ENCODE measurements around the gene KRTAP2-1. TPM values are rescaled to one million over a fixed set of nuclear protein-coding genes. Genes with fewer than 3 reads are reported as not detected.
"Not testable (repeated sequence)": the region's sequence is repeated elsewhere in the genome, so short reads cannot be mapped to it uniquely, and the experiment has no call there.

The KRTAP2-1 gene
- total RNA-seq, 6 donors from 2014 or later: not detected

DNA sequence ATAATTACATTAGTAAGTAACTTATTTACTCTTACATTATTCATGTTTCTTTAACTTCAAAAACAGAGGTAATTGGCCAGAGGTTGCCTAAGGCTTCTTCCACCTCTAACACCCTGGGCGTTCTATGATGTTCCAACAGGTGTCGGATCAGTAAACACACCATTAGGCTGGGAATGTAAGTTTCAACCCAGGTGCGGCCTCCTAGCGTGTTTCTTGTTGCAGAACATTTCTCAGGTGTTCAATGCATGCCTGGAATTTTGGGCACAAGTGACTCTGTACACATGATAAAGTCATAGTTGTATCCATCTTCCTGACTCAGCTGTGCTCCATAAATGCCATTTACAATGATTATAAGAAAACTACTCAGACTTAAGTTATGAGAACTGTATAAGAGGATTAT, 6.9 kb upstream of the KRTAP2-1 start:
- TF ChIP-seq POLR2AphosphoS5 (IDR thresholded peaks at IDR 0.05) (no peak), CTCF (IDR thresholded peaks at IDR 0.05) (no peak), POLR2A (IDR thresholded peaks at IDR 0.05) (no peak), EP300 (IDR thresholded peaks at IDR 0.05) (no peak)
- Histone ChIP-seq H3K4me3 (no peak overlapping the region), H3K4me1 (no peaks in the 10 kb centered on the region), H3K27me3 (no peaks in the 10 kb centered on the region), H3K27ac (no peak overlapping the region), H3K36me3 (no peaks in the 10 kb centered on the region), H3K9me3 (no peaks in the 10 kb centered on the region)
- DNase-seq: no peak
- 78 to 84% methylated on average over 4 of the region's 4 CpGs for WGBS, 2 donors
- ATAC-seq (ENCODE audit: low FRiP score in 2 of 2): no peak

DNA sequence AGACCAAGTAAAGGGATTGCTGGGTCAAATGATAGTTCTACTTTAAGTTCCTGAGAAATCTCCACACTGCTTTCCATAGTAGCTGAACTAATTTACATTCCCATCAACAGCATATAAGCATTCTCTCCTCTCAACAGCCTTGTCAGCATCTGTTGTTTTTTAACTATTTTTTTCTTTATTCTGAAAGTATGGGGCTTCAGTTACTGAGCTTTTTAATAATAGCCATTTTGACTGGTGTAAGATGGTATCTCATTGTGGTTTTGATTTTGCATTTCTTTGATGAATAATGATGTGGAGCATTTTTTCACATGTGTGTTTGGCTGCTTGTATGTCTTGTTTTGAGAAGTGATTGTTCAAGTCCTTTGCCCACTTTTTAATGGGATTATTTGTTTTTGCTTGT, 5.5 kb upstream of the KRTAP2-1 start:
- TF ChIP-seq POLR2AphosphoS5 (IDR thresholded peaks at IDR 0.05): no peak
- TF ChIP-seq CTCF (IDR thresholded peaks at IDR 0.05): no peak
- TF ChIP-seq EP300 (IDR thresholded peaks at IDR 0.05): no peak
- no peak for TF ChIP-seq POLR2A (IDR thresholded peaks at IDR 0.05)

DNA sequence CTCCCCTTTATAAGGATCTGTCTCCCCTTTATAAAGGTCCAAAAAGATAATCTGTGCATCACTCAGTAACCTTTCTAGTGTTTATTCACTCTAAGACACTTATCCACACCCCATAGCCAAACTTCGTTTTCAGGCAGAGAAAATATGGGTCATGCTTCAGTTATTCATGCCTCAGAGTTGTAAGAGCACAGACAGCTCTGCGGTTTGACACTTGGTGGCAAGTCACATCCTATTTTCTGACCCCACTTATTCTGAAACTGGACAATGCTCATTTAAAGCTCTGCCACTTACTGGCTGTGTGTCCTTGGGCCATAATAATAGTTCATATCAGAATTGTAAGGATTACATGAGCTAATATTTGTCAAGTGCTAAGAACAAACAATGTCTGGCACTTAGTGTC, 2.0 kb upstream of the KRTAP2-1 start:
- Histone ChIP-seq H3K4me1 (no peaks in the 10 kb centered on the region), H3K27ac (no peak overlapping the region), H3K36me3 (no peaks in the 10 kb centered on the region), H3K27me3 (no peaks in the 10 kb centered on the region), H3K4me3 (no peak overlapping the region), H3K9me3 (no peaks in the 10 kb centered on the region)
- DNase-seq: no peak
- WGBS, 2 donors: 51 to 62% methylated on average over 2 of the region's 2 CpGs
- no peak for TF ChIP-seq CTCF (IDR thresholded peaks at IDR 0.05)
- no peak for TF ChIP-seq POLR2A (IDR thresholded peaks at IDR 0.05)
- TF ChIP-seq POLR2AphosphoS5 (IDR thresholded peaks at IDR 0.05): no peak
- no peak for TF ChIP-seq EP300 (IDR thresholded peaks at IDR 0.05)
- ATAC-seq (ENCODE audit: low FRiP score in 2 of 2): no peak

More for the DNA sequence above, 5.5 kb upstream of the KRTAP2-1 start:
- H3K4me3 ChIP-seq: no peak overlapping the region
- no peaks in the 10 kb centered on the region for H3K4me1 ChIP-seq
- no peaks in the 10 kb centered on the region for H3K36me3 ChIP-seq
- no peak overlapping the region for H3K27ac ChIP-seq
- H3K27me3 ChIP-seq: no peaks in the 10 kb centered on the region
- DNase-seq: no peak
- H3K9me3 ChIP-seq: no peaks in the 10 kb centered on the region
- no peak for ATAC-seq (ENCODE audit: low FRiP score in 2 of 2)

- TF ChIP-seq EP300 (IDR thresholded peaks at IDR 0.05) (no peak), POLR2A (IDR thresholded peaks at IDR 0.05) (no peak), CTCF (IDR thresholded peaks at IDR 0.05) (no peak), POLR2AphosphoS5 (IDR thresholded peaks at IDR 0.05) (no peak)
- Histone ChIP-seq H3K36me3 (no peaks in the 10 kb centered on the region), H3K27ac (no peak overlapping the region), H3K9me3 (no peaks in the 10 kb centered on the region), H3K4me1 (no peaks in the 10 kb centered on the region), H3K27me3 (no peaks in the 10 kb centered on the region), H3K4me3 (no peak overlapping the region)
- ATAC-seq (ENCODE audit: low FRiP score in 2 of 2) (no peak), DNase-seq (no peak)
- WGBS, 2 donors: 66 to 69% methylated on average over 7 of the region's 7 CpGs
Observed at GRCh38 chr17:41048441-41048840, 1.3 kb upstream of the KRTAP2-1 start.

- 87 to 97% methylated on average over 1 of the region's 1 CpG for WGBS, 2 donors
- Histone ChIP-seq H3K36me3 (no peaks in the 10 kb centered on the region), H3K27ac (no peak overlapping the region), H3K4me3 (no peak overlapping the region), H3K27me3 (no peaks in the 10 kb centered on the region), H3K4me1 (no peaks in the 10 kb centered on the region), H3K9me3 (no peaks in the 10 kb centered on the region)
- no peak for DNase-seq
- TF ChIP-seq EP300 (IDR thresholded peaks at IDR 0.05): no peak
- no peak for TF ChIP-seq POLR2AphosphoS5 (IDR thresholded peaks at IDR 0.05)
- TF ChIP-seq CTCF (IDR thresholded peaks at IDR 0.05): no peak
- TF ChIP-seq POLR2A (IDR thresholded peaks at IDR 0.05): no peak
- no peak for ATAC-seq (ENCODE audit: low FRiP score in 2 of 2)
Observed at GRCh38 chr17:41042953-41043352, 4.2 kb downstream of the KRTAP2-1 start.

DNA sequence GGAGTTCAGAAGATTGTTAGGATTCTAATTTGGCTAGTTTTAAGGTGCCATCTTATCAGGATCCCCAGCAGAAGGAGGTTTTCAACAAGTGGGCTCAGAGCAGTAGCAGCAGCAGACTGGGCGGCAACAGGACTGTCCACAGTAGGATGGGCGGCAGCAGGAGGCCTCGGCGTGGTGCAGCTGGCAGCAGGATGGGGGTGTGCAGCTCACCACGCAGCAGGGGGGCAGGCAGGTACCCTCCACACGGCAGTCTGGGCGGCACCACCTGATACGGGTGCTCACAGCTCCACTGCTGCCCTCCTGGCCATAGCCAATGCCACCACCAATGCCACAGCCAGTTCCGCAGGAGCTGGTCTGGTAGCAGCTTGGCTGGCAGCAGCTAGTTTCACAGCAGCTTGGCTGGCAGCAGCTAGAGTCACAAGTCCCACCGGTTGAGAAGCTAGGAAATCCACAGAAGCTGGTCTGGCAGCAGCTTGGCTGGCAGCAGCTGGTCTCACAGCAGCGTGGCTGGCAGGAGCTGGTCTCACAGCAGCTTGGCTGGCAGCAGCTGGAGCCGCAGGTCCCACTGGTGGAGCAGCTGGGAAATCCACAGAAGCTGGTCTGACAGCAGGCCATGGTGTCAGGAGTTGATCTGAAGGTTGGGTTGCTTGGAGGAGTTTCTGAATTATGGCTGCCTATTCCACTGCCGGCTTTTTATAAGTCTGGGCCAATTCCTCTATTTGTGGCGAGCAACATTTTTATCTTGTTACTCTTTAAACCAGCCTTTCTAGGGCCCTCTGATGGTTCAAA, 6.1 kb downstream of the KRTAP2-1 start, which contains the start of gene KRTAP1-1:
Gene KRTAP1-1 (minus strand): TSS at position 668 of the 789 bp plus-strand sequence. CDS start 53 bp downstream, at position 615.
- H3K27ac ChIP-seq, H3K4me3 ChIP-seq, H3K36me3 ChIP-seq, H3K9me3 ChIP-seq, H3K4me1 ChIP-seq, H3K27me3 ChIP-seq: not testable (repeated sequence)
- ATAC-seq (ENCODE audit: low FRiP score in 2 of 2) (peak in 1 of 2 donors; percentile 37), DNase-seq (peak in 1 of 2 donors; percentile 66)
- 83 to 93% methylated on average over 7 to 12 of the region's 14 CpGs for WGBS, 2 donors
